Stomach (tissue), 9 donors: ENCODE results near the gene ARID1B. TPM values are rescaled to one million over a fixed set of nuclear protein-coding genes. Genes with fewer than 3 reads are reported as not detected.
A peak's percentile ranks its signal among the peaks of the same experiment; 100 is the strongest.

Source experiments
- DNase-seq, 2 donors: peaks; one replicate each; pipeline versions ENCODE4 v3.0.0 to v3.0.0-alpha.2; 2013 to 2019
- H3K27ac ChIP-seq, 5 donors: fragments of 200-600 bp in 4 of 5; sonication (generic) in 4 of 5; one replicate each; pipeline ENCODE4 v1.5.1; 2013 to 2019; ENCODE audit warnings: mild to moderate bottlenecking in 1 of 5, moderate library complexity in 1 of 5
- H3K27me3 ChIP-seq, 3 donors: fragments of 200-600 bp; sonication (generic); one replicate each; pipeline ENCODE4 v1.5.1; 2017 to 2019; ENCODE audit warnings: mixed run types in 1 of 3
- H3K36me3 ChIP-seq, 4 donors: fragments of 200-600 bp; sonication (generic); 1 replicate in 3 of 4; 2 replicates in 1 of 4; pipeline ENCODE4 v1.5.1; 2016 to 2019
- H3K4me1 ChIP-seq, 4 donors: fragments of 200-600 bp; sonication (generic); one replicate each; pipeline ENCODE4 v1.5.1; 2016 to 2019
- H3K4me3 ChIP-seq, 4 donors: fragments of 200-600 bp; sonication (generic) in 3 of 4; one replicate each; pipeline ENCODE4 v1.5.1; 2016 to 2019; ENCODE audit warnings: mild to moderate bottlenecking in 1 of 4
- H3K9me3 ChIP-seq, 4 donors: fragments of 200-600 bp; sonication (generic); one replicate each; pipeline ENCODE4 v1.5.1; 2016 to 2019
- EP300 ChIP-seq: sonication (generic); formaldehyde crosslinking; IDR thresholded peaks from one replicate; pipeline ENCODE4 v1.6.1; 2017; ENCODE audit warnings: antibody characterized with exemption
- POLR2A ChIP-seq, 4 donors: fragments of 450-650 bp; IDR thresholded peaks; one replicate each; pipeline ENCODE4 v1.6.1; 2016; ENCODE audit warnings: antibody characterized with exemption in 4 of 4, control low read depth in 2 of 4, mild to moderate bottlenecking in 1 of 4, moderate library complexity in 1 of 4
- POLR2AphosphoS5 ChIP-seq, 3 donors: sonication (generic); formaldehyde crosslinking; IDR thresholded peaks; one replicate each; pipeline ENCODE4 v1.6.1; 2016; ENCODE audit warnings: antibody characterized with exemption in 3 of 3
- WGBS, 5 donors: extraction: QIAGEN DNeasy Blood & Tissue Kit in 3 of 5; methylation state at CpG; one replicate each; pipeline versions ENCODE4 v1.1.5 to v1.1.7; 2013 to 2018; 5-methylcytosine and 5-hydroxymethylcytosine counted together
- intact Hi-C: fragments of 100-400 bp; cut with DNase I; formaldehyde crosslinking; loops from one replicate; pipeline ENCODE4 v1.15.1; 2023; ENCODE audit warnings: low total_unique reads
- polyA plus RNA-seq, 3 donors: library from polyadenylated mRNA; stranded (reverse); fragments of 200-250 nt; gene quantifications; one replicate each; pipeline ENCODE4 v1.2.3, GENCODE V29; 2013
- total RNA-seq, 5 donors: library from RNA; depleted of rRNA; stranded (reverse); fragments of >200 nt; gene quantifications; one replicate each; pipeline versions ENCODE4 v1.1.0 to v1.2.3, GENCODE V29; 2014 to 2016
- TF ChIP-seq, protein P1 (sequence below), 7 experiments: fragments of 450-650 bp in 4 of 7; fragments of 200-600 bp in 3 of 7; sonication (generic) in 3 of 7; IDR thresholded peaks; one replicate each; pipeline ENCODE4 v1.5.1; 2016 to 2019; ENCODE audit warnings: antibody characterized with exemption in 7 of 7, control low read depth in 2 of 7, mild to moderate bottlenecking in 1 of 7
- donor health status: healthy with polysubstance abuse.
- donor health status: Bipolar disorder and iron deficiency.
- donor health status: healthy.

Gene ARID1B
- total and polyA plus RNA-seq, 8 donors, result 8.8 to 183 (median 48.3) TPM

GRCh38 chr6:156924246-156924645, 147.1 kb downstream of the ARID1B start:
- no peaks in the 10 kb centered on the region for H3K36me3 ChIP-seq
- H3K4me1 ChIP-seq, result peaks cover 14 to 46% (median 24%) of the 10 kb centered on the region in 4 donors
- no peak overlapping the region for H3K4me3 ChIP-seq
- intact Hi-C loops, result no loop called here
- DNase-seq, result no peak
- no peaks in the 10 kb centered on the region for H3K27me3 ChIP-seq
- 83 to 89% (median 86%) methylated on average over 4 of the region's 4 CpGs for WGBS, 5 donors
- H3K27ac ChIP-seq, result no peak overlapping the region
- TF ChIP-seq EP300 (no peak), POLR2A (IDR thresholded peaks at IDR 0.05) (no peak), POLR2AphosphoS5 (IDR thresholded peaks at IDR 0.05) (no peak)
- TF ChIP-seq, protein P1, sequence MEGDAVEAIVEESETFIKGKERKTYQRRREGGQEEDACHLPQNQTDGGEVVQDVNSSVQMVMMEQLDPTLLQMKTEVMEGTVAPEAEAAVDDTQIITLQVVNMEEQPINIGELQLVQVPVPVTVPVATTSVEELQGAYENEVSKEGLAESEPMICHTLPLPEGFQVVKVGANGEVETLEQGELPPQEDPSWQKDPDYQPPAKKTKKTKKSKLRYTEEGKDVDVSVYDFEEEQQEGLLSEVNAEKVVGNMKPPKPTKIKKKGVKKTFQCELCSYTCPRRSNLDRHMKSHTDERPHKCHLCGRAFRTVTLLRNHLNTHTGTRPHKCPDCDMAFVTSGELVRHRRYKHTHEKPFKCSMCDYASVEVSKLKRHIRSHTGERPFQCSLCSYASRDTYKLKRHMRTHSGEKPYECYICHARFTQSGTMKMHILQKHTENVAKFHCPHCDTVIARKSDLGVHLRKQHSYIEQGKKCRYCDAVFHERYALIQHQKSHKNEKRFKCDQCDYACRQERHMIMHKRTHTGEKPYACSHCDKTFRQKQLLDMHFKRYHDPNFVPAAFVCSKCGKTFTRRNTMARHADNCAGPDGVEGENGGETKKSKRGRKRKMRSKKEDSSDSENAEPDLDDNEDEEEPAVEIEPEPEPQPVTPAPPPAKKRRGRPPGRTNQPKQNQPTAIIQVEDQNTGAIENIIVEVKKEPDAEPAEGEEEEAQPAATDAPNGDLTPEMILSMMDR (IDR thresholded peaks at IDR 0.05), result no peak
- H3K9me3 ChIP-seq, result no peaks in the 10 kb centered on the region

DNA sequence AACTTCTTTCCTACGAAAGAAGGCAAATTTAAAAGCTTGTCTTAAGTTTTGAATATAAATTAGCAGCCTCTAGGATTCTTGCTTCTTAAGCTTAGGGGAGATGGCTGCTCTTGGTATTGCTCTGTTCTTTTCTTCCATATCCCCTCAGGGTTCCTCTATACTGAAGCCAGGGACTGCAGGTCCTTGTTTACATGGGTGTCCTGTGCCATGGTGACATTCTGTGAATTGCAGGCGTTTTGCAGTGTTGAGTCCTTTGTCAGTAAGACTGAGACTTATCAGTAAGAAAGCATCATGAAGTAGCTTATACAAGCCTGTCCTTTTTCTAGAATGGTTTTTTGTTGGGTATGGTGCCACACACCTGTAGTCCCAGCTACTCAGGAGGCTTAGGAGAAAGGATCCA, 147.8 kb downstream of the ARID1B start:
- TF ChIP-seq POLR2AphosphoS5 (IDR thresholded peaks at IDR 0.05) (no peak), POLR2A (IDR thresholded peaks at IDR 0.05) (no peak), EP300 (no peak)
- TF ChIP-seq, protein P1 (IDR thresholded peaks at IDR 0.05), result no peak
- no peak for DNase-seq
- H3K36me3 ChIP-seq, result no peaks in the 10 kb centered on the region
- WGBS, 5 donors, result 75 to 91% (median 85%) methylated on average over 2 of the region's 2 CpGs
- intact Hi-C loops, result no loop called here
- no peak overlapping the region for H3K27ac ChIP-seq
- no peaks in the 10 kb centered on the region for H3K9me3 ChIP-seq
- peaks cover 14 to 44% (median 21%) of the 10 kb centered on the region in 4 donors for H3K4me1 ChIP-seq
- H3K4me3 ChIP-seq, result no peak overlapping the region
- no peaks in the 10 kb centered on the region for H3K27me3 ChIP-seq

DNA sequence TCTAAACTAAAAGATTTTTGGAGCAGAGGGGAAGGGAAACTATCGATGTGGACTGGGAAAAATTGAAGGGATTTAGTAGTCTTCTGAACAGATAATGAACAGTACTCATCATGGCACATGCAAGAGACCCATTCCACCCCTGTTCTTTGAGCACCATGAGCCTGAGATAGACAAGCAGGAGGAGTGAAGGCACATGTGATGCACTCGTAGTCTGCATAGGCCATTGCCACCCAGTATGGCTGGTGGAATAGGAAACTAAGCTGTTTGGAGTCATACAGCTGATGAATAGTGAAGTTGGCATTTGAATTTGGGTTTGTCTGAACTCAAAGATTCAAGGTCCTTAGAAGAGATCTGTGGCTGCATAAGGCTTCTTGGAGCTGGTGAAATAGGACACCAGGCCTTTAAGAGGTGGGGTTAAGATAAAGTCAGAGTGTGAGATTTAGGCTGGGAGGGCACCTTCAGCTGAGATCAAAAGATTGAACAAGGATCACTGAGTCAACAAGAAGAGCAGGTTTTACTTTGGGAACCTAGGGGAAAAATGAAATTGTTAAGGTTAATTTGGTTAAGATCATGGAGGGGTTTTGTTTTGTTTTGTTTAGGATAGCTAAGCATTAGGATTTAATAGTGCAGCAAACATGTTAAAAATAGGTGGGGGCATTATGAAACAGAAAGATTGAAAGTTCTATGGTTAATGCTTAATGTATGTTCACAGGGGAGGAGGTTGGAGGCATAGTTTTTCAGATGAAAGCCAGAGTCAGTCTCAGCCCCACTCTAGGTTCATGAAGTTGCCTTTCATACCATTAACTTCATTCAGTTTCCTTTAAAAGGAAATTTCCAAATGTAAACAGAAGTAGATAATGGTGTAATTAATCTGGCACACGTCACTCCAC, 148.8 kb downstream of the ARID1B start:
- H3K36me3 ChIP-seq, result no peaks in the 10 kb centered on the region
- 44 to 57% (median 47%) methylated on average over 3 of the region's 3 CpGs for WGBS, 5 donors
- no peak for TF ChIP-seq POLR2A (IDR thresholded peaks at IDR 0.05)
- TF ChIP-seq POLR2AphosphoS5 (IDR thresholded peaks at IDR 0.05), result peak in 1 of 3 donors; percentile 19
- TF ChIP-seq, protein P1 (IDR thresholded peaks at IDR 0.05), result no peak
- TF ChIP-seq EP300, result no peak
- H3K9me3 ChIP-seq, result no peaks in the 10 kb centered on the region
- no peak overlapping the region for H3K4me3 ChIP-seq
- H3K27ac ChIP-seq, result peak overlapping the region in 3 of 5 donors; percentile 30 to 62 (median 37)
- peaks cover 14 to 44% (median 21%) of the 10 kb centered on the region in 4 donors for H3K4me1 ChIP-seq
- intact Hi-C loops, result no loop called here
- no peaks in the 10 kb centered on the region for H3K27me3 ChIP-seq
- peak in 1 of 2 donors; percentile 50 for DNase-seq

- Histone ChIP-seq H3K4me3 (no peak overlapping the region), H3K4me1 (peaks cover 26 to 62% (median 38%) of the 10 kb centered on the region in 4 donors), H3K36me3 (no peaks in the 10 kb centered on the region), H3K27ac (no peak overlapping the region), H3K9me3 (no peaks in the 10 kb centered on the region), H3K27me3 (no peaks in the 10 kb centered on the region)
- WGBS, 5 donors, result 86 to 96% (median 90%) methylated on average over 6 to 8 of the region's 8 CpGs
- DNase-seq, result no peak
- intact Hi-C loops, result no loop called here
- TF ChIP-seq POLR2AphosphoS5 (IDR thresholded peaks at IDR 0.05) (no peak), POLR2A (IDR thresholded peaks at IDR 0.05) (no peak), EP300 (no peak)
- TF ChIP-seq, protein P1 (IDR thresholded peaks at IDR 0.05), result no peak
Measured at GRCh38 chr6:156928126-156928525, 150.9 kb downstream of the ARID1B start.
